GM10266 (cell line): ENCODE results near the gene SYNCRIP.
"Not testable (repeated sequence)": the region's sequence is repeated elsewhere in the genome, so short reads cannot be mapped to it uniquely, and the experiment has no call there.

Experiments used
- DNase-seq: peaks from one replicate; pipeline ENCODE4 v3.0.0; 2012; ENCODE audit errors: extremely low spot score
- TF ChIP-seq, protein P1 (sequence below): IDR thresholded peaks from 2 replicates; pipeline ENCODE4 v1.5.1; 2012; ENCODE audit warnings: mild to moderate bottlenecking, low read depth; ENCODE audit not compliant: control insufficient read depth, insufficient read depth; ENCODE audit errors: missing control alignments

SYNCRIP gene

DNA sequence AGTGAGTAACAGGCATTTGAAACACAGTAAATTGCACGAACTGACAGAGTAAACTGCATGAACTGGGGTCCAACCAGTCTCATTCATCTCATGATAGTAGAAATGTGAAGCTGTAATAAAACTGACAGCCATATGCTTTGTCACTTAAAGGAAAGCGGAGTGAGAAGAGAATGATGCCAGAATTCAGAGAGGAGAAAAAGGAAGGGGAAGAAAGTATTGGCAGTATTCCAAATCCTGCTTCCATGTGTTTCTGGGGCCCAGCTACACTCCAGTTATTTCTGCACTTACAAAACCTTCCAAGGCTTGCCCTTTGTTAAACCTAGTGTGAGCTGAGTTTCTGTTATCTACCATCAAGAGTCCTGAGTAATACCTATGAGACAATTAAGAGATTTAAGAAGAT is 66.2 kb downstream of the SYNCRIP start:
- no peak for DNase-seq
- TF ChIP-seq, protein P1, sequence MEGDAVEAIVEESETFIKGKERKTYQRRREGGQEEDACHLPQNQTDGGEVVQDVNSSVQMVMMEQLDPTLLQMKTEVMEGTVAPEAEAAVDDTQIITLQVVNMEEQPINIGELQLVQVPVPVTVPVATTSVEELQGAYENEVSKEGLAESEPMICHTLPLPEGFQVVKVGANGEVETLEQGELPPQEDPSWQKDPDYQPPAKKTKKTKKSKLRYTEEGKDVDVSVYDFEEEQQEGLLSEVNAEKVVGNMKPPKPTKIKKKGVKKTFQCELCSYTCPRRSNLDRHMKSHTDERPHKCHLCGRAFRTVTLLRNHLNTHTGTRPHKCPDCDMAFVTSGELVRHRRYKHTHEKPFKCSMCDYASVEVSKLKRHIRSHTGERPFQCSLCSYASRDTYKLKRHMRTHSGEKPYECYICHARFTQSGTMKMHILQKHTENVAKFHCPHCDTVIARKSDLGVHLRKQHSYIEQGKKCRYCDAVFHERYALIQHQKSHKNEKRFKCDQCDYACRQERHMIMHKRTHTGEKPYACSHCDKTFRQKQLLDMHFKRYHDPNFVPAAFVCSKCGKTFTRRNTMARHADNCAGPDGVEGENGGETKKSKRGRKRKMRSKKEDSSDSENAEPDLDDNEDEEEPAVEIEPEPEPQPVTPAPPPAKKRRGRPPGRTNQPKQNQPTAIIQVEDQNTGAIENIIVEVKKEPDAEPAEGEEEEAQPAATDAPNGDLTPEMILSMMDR = no peak

DNA sequence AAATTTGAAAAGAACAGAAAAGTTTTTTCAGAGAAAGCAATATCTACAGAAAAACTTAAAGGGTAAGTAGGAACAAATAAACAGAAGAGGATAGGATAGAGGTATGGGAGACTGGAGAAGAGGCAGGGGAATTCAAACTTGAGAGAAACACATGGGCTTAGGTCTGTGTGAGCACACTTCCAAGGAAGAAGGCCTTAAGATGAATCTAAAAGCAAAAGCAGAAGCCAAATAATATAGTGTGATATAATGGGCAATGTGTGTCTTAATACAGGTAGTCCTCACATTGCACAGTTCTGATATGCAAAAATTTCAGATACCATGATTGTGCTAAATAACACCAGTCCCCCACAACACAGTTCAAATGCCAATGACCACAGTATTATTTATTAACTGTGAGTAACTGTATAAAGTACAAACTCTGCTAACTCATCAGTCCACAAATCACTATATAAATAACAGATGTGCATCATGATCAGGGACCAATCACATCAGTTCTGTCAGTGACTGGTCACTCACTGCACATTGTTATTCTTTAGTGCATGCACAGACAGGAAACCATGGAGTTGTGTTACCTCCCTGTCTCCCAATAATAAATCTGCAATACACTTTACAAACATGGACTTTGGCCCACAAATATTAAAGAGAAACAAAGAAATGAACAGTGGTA is 67.6 kb downstream of the SYNCRIP start:
- TF ChIP-seq, protein P1 = no peak
- no peak for DNase-seq

DNA sequence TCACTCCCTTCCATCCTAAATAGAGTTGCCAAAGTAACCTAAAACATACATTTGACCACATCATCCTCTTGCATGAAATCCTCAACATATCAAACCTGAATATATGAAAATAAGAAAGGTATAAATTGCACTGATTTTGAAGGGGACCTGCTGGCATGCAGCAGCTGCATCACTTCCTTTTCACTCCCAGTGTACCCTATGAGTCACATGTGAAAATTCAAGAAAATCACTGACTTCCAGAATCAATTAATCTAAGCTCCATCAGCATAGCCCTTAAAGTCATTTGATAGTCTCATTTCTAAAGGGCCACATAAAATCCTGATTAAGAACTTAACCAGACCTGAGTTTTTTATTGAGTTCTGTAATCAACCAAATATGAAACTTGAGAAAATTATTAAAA is 73.4 kb downstream of the SYNCRIP start:
- TF ChIP-seq, protein P1 = no peak
- no peak for DNase-seq

DNA sequence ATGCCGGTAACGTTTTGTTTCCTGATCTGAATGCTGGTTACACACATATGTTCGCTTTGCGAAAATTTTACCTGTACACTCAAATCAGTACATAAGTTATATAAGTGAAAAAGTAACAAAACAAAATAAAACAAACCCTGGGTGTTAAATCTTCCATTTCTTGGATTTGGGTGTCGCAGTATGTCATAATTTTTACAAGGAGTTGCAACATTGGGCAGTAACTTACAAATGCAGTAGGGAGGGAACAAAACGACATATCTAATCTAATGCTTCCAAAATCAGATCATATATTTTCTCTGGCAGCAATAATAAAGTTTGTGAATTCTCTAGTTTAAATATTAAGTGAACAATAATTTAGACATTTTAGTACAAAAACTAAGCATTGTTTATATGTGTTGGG is 74.3 kb downstream of the SYNCRIP start:
- no peak for DNase-seq
- TF ChIP-seq, protein P1 = no peak

DNA sequence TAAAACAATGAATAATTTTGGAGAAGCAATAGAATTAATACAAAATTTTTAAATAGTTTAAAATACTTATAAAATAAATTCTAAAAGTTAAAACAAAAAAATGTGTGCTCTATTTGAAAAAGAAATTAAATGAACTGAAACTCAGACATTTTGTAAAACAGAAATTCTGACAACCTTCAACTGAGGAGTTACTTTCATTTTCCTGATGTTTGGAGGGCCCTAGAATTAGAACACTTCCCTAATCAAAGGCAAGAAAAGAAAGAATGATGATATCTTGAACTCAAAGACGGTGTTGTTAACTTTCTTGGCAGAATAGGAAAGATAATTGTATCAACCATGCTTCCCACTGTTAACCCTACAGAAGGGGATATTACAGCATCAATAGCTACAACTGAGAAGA is 77.0 kb downstream of the SYNCRIP start:
- DNase-seq = no peak
- TF ChIP-seq, protein P1 = no peak

DNA sequence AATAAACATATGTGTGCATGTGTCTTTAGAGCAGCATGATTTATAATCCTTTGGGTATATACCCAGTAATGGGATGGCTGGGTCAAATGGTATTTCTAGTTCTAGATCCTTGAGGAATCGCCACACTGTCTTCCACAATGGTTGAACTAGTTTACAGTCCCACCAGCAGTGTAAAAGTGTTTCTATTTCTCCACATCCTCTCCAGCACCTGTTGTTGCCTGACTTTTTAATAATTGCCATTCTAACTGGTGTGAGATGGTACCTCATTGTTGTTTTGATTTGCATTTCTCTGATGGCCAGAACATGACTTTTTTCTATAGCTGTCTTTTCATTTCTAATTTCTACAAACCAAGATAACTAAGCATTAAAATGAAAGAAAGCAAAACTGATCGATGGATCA is 78.5 kb downstream of the SYNCRIP start:
- DNase-seq = not testable (repeated sequence)
